Left colon (tissue), 2 donors: ENCODE measurements around the gene UBQLNL. TPM values are rescaled to one million over a fixed set of nuclear protein-coding genes. Genes with fewer than 3 reads are reported as not detected.

Experiments used
- ATAC-seq: fragments of 200-7000 bp; cut with Tn5 transposase; one replicate; pipeline ENCODE4 v1.9.1; 2020; ENCODE audit warnings: mild to moderate bottlenecking, moderate library complexity
- DNase-seq, 2 donors: peaks; one replicate each; pipeline ENCODE4 v3.0.0-alpha.2; 2020
- intact Hi-C, 2 donors: fragments of 100-400 bp; cut with DNase I in 1 of 2; cut with micrococcal nuclease in 1 of 2; formaldehyde crosslinking; loops; one replicate each; pipeline versions ENCODE4 v1.11.2 to v1.14.0; 2022; cut with DNase I, micrococcal nuclease
- total RNA-seq, 2 donors: library from RNA; stranded (reverse); fragmentation: NEBNext Ultra II Directional; extraction: Animal tissue kit (Norgen Biotek cat#: 25700); gene quantifications; one replicate each; pipeline ENCODE4 v1.2.1, GENCODE V29; 2021
- donor health status: DM: no; HTN: no; CAD: no.
- donor health status: DM: yes; HTN: yes; CAD: no.

UBQLNL gene
- total RNA-seq, 2 donors from 2014 or later = 0.25 to 0.49 TPM

- no peak for DNase-seq
- intact Hi-C loops = no loop called here
- ATAC-seq = no peak
Observed at GRCh38 chr11:5509803-5510202, 6.7 kb downstream of the UBQLNL start, which contains the start of gene UBQLN3. Gene UBQLN3 (minus strand): TSS chr11:5509957. CDS start chr11:5509558, 399 bp downstream.

- intact Hi-C loops = no loop called here
- ATAC-seq (no peak), DNase-seq (no peak)
Observed at GRCh38 chr11:5508605-5509004, 7.9 kb downstream of the UBQLNL start.

GRCh38 chr11:5507933-5508305 is 8.6 kb downstream of the UBQLNL start:
- intact Hi-C loops = no loop called here
- no peak for DNase-seq
- ATAC-seq = no peak

- ATAC-seq (no peak), DNase-seq (no peak)
- intact Hi-C loops = no loop called here
Observed at GRCh38 chr11:5507177-5507932, 9.1 kb downstream of the UBQLNL start.

- intact Hi-C loops = no loop called here
- DNase-seq (no peak), ATAC-seq (no peak)
Observed at GRCh38 chr11:5505363-5506048, 11.0 kb downstream of the UBQLNL start.

GRCh38 chr11:5504403-5504921 is 12.0 kb downstream of the UBQLNL start:
- intact Hi-C loops = no loop called here
- DNase-seq (no peak), ATAC-seq (no peak)

- DNase-seq (no peak), ATAC-seq (no peak)
- intact Hi-C loops = no loop called here
Observed at GRCh38 chr11:5500393-5500801, 16.1 kb downstream of the UBQLNL start.

- DNase-seq (no peak), ATAC-seq (no peak)
- intact Hi-C loops = no loop called here
Observed at GRCh38 chr11:5499671-5500070, 16.8 kb downstream of the UBQLNL start.

- ATAC-seq = no peak
- intact Hi-C loops = no loop called here
- no peak for DNase-seq
Observed at GRCh38 chr11:5489576-5490357, 26.7 kb downstream of the UBQLNL start.

GRCh38 chr11:5488798-5489399 is 27.6 kb downstream of the UBQLNL start:
- ATAC-seq (no peak), DNase-seq (no peak)
- intact Hi-C loops = no loop called here

- intact Hi-C loops = no loop called here
Observed at GRCh38 chr11:5488385-5488784, 28.1 kb downstream of the UBQLNL start, which contains the start of gene OR52D1. Gene OR52D1 (plus strand): TSS chr11:5488685. CDS start chr11:5488707, 22 bp downstream.

GRCh38 chr11:5486421-5486820 is 30.1 kb downstream of the UBQLNL start:
- no peak for ATAC-seq
- intact Hi-C loops = no loop called here
- DNase-seq = no peak

More at GRCh38 chr11:5488385-5488784, 28.1 kb downstream of the UBQLNL start, which contains the start of gene OR52D1:
- DNase-seq (no peak), ATAC-seq (no peak)

- DNase-seq (no peak), ATAC-seq (no peak)
- intact Hi-C loops = no loop called here
Observed at GRCh38 chr11:5486003-5486402, 30.5 kb downstream of the UBQLNL start.

- ATAC-seq = peak; percentile 57
- peak in 1 of 2 donors; percentile 29 for DNase-seq
- intact Hi-C loops = no loop called here
Observed at GRCh38 chr11:5476186-5476819, 40.2 kb downstream of the UBQLNL start.

- ATAC-seq (no peak), DNase-seq (no peak)
- intact Hi-C loops = loop anchor here in 1 of 2 donors (5.0 kb wide), 1 partner anchor 333 kb away; the partner anchor contains the start of gene OR52N2
Observed at GRCh38 chr11:5473921-5474320, 42.6 kb downstream of the UBQLNL start.

GRCh38 chr11:5467527-5467926 is 49.0 kb downstream of the UBQLNL start:
- ATAC-seq = no peak

More at GRCh38 chr11:5467527-5467926, 49.0 kb downstream of the UBQLNL start:
- intact Hi-C loops = no loop called here
- no peak for DNase-seq
